Adrenal gland (tissue), 5 donors: ENCODE data around the gene MITF.

Experiments used
- POLR2A ChIP-seq, 2 donors: fragments of 450-650 bp; IDR thresholded peaks; one replicate each; pipeline ENCODE4 v1.6.1; 2017; ENCODE audit warnings: antibody characterized with exemption in 2 of 2, mild to moderate bottlenecking in 2 of 2, moderate library complexity in 1 of 2
- TF ChIP-seq, protein P1 (sequence below), 6 experiments: fragments of 450-650 bp in 4 of 6; fragments of 200-600 bp in 2 of 6; sonication (generic) in 1 of 6; IDR thresholded peaks; 1 replicate in 5 of 6; 2 replicates in 1 of 6; pipeline versions ENCODE4 v1.5.1 to v1.8.0; 2016 to 2021; ENCODE audit warnings: antibody characterized with exemption in 6 of 6, mild to moderate bottlenecking in 2 of 6, moderate library complexity in 1 of 6
- donor health status: DM: no; HTN: no; CAD: no.

DNA sequence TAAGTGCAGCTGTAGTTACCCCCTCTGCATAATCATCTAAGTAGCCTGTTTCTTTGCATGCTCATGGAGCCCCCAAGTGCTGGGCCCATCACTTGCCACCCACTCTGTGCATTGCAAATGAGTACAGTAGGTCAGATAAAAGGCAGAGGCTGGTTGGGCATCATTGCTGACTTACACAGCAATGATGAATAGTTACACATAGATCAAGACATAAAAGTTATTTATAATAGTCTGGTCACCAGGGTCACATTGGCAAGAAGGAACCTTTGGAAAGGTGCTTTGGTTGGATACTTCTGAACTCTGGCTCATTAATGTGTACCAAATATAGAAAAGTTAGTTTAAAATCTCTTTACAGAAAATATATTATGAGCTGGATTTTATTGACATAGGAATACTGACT, 111.6 kb downstream of the MITF start:
- TF ChIP-seq, protein P1, sequence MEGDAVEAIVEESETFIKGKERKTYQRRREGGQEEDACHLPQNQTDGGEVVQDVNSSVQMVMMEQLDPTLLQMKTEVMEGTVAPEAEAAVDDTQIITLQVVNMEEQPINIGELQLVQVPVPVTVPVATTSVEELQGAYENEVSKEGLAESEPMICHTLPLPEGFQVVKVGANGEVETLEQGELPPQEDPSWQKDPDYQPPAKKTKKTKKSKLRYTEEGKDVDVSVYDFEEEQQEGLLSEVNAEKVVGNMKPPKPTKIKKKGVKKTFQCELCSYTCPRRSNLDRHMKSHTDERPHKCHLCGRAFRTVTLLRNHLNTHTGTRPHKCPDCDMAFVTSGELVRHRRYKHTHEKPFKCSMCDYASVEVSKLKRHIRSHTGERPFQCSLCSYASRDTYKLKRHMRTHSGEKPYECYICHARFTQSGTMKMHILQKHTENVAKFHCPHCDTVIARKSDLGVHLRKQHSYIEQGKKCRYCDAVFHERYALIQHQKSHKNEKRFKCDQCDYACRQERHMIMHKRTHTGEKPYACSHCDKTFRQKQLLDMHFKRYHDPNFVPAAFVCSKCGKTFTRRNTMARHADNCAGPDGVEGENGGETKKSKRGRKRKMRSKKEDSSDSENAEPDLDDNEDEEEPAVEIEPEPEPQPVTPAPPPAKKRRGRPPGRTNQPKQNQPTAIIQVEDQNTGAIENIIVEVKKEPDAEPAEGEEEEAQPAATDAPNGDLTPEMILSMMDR (IDR thresholded peaks at IDR 0.05) = no peak
- no peak for TF ChIP-seq POLR2A (IDR thresholded peaks at IDR 0.05)
